GM18499 (cell line): ENCODE data around the gene KIAA1755.

Experiments used
- ATAC-seq: cut with Tn5 transposase; IDR thresholded peaks from one replicate; pipeline ENCODE4 v1.9.1; 2021; ENCODE audit warnings: moderate number of reproducible peaks; ENCODE audit not compliant: insufficient read depth, unreplicated experiment

Gene KIAA1755

DNA sequence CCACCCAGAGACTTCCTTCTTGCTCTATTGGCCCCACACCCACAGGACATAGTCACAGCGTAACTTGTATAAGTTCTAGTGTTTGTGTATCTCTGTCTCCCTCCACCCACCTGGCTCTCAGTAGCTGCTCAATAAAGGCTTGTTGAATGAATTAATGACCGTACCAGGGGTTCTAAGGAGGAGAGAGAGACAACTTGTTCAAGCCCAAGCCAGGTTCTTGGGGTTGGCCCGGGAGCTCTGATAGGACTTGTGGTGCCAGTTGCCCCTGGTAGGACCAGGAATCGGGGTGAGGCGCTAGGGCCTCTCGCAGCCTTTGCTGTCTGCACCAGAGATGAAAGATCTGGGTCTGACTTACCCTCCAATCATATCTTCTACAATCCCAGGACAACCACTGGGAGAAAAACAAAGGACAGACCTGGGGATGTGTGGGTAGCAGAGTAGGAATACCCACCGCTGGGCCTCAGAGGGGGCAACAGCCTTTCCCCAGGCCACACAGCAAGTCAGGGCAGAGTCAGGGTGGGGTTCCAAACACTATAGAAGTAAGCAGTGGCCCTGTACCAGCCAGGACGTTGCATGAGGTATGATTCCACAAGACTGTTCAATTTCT lies 90.2 kb downstream of the KIAA1755 start:
- no peak for ATAC-seq

- no peak for ATAC-seq
Measured at GRCh38 chr20:38169636-38170193, 90.8 kb downstream of the KIAA1755 start.

DNA sequence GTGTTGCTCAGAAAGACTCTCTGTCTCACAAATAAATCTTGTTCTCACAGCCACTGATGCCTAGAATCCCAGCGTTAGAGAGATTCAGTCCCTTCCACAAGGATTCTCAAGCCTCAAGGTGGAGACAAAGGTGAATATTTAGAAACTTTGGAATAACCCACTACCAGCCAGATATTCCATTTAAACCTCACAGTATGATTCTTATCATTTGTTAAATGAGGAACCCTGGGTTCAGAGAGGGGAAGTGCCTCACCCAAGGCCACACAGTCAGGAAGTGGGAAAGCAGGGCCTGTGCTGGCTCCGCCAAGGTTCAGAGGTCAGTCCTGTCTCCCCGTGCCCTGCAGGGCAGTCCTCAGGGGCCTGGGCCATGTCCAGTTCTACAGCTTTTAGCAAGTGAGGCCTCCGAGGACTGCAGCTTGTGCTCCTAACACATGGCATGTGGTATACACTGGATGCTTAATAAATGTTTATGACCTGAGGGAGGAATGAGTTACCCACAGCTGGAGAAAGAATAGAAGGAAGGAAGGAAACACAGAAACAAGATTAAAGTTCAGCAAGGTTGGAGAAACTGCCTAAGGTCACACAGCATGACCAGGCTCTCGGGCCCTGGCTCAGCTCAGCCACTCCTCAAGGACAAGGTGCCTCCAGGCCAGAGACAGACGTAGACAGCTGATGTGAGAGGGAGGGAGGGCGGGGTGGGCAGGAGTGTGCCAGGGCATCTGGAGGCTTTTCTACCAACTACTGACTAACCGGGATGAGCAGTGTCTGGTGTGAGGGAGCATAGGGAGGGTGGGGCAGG lies 91.5 kb downstream of the KIAA1755 start:
- ATAC-seq = no peak

- no peak for ATAC-seq
Measured at GRCh38 chr20:38167851-38168760, 92.4 kb downstream of the KIAA1755 start.

DNA sequence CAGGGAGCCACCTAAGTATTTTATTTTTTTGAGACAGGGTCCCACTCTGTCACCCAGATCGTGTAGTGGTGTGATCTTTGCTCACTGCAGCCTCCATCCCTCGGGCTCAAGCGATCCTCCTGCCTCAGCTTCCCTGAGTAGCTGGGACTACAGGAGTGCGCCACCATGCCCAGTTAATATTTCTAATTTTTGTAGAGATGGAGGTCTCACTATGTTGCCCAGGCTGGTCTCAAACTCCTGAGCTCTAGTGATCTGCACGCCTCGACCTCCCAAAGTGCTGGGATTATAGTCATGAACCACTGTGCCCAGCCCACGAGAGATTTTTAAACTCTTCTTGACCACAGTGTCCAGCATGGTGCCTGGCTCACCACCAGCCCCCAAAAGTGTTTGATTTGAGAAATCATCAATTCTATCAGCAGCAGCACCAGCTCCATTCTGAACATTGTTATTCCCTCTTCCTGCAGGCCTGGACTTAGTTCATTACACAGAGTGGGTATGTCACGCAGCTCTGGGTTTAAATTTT lies 93.1 kb downstream of the KIAA1755 start:
- no peak for ATAC-seq

GRCh38 chr20:38166703-38167233 lies 93.8 kb downstream of the KIAA1755 start:
- ATAC-seq = no peak

- ATAC-seq = no peak
Measured at GRCh38 chr20:38165966-38166702, 94.4 kb downstream of the KIAA1755 start.

GRCh38 chr20:38165089-38165965 lies 95.2 kb downstream of the KIAA1755 start, which contains the start of gene TGM2:
TGM2 (minus strand) TSS chr20:38165270; CDS start chr20:38165198, 72 bp downstream.
- ATAC-seq = no peak

- no peak for ATAC-seq
Measured at GRCh38 chr20:38164624-38165088, 95.9 kb downstream of the KIAA1755 start.

DNA sequence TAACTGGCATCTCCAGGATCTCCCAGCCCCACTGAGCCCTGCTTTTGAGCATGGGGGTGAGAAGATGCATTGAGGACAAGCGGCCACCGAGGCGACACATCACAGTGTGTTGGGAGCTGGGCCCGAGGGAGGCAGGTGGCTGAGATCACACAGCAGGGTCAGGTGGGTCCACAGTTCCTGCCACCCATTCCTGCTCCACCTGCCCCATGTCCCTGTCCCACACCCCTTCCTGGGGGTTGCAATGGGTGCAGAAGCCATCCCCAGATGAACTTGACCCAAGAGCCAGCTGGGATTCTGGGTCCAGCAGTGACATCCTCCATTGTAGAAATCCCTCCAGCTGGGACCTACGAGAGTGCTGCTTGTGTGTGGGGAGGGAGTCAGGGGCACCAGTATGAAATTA lies 96.5 kb downstream of the KIAA1755 start:
- no peak for ATAC-seq

DNA sequence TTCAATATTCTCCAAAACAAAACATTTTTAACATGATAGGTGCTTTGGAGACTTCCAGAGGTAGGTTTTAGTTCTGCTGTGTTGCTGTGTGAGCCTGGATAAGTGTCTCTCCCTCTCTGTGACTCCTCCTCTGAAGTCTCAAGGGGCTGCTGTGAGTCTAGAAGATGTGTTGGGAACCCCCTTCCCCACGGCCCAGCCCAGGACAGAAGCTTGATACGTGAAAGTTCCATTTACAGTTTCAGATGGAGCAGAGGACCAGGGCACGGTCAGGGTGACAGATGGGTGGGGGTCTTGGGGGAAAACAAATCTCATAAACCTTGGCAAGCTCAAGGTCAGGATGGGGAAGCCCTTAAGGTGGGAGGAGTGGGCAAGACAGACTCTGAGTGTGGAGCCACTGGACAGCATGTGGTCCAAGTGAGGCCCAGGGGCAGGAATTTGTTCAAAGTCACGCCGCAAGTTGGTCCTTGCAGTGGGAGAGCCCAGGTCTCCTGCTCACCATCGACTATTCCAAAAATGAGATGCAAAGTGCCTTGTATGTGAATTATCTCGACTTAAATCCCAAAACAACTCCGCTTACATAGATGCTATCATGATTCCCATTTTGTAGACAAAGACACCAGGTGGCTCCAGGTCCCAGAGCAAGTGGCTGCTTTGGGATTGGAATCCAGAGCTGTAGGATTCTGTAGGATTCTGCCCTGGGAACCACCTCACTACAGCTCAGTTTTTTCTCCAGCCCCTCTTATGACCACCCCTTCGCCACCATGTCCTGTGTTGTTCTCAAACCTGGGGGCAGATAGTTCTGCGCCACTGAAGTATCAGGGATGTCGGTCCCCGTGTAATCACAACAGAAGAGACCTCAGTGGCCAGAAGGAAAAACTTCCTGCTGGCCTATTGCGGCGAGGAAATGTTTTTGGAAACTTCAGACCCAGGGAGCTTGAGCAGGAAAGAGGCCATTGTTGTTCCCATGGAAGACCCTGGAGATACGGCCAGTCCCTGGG lies 97.4 kb downstream of the KIAA1755 start:
- no peak for ATAC-seq

DNA sequence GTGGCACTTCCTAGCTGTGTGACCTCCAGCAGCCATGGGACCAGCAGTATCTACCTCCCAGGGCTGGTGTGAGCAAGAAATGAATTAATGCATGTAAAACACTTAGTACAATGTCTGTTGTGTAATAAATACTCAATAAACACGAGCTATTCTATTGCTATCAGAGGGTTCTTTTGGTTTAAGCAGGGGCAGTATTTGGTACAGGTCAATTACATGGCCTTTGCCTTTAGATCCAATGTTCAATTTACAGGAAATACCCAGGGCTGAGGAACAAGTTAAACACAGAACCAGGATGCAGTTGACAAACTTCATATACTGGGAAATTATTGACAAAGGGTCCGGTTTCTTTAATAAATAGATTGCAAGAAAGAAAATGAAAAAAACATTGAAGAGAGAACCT lies 98.4 kb downstream of the KIAA1755 start:
- ATAC-seq = no peak

- no peak for ATAC-seq
Measured at GRCh38 chr20:38161412-38161774, 99.1 kb downstream of the KIAA1755 start.
